SKM-1 treated with dmso at 0.1 percent for 144 hours (cell line): ENCODE data around the gene ATP8A2.

Experiments
- DNase-seq: peaks from one replicate; lab custom pipeline; 2025; ENCODE audit not compliant: unreplicated experiment; lab: John Stamatoyannopoulos, UW

ATP8A2 gene

DNA sequence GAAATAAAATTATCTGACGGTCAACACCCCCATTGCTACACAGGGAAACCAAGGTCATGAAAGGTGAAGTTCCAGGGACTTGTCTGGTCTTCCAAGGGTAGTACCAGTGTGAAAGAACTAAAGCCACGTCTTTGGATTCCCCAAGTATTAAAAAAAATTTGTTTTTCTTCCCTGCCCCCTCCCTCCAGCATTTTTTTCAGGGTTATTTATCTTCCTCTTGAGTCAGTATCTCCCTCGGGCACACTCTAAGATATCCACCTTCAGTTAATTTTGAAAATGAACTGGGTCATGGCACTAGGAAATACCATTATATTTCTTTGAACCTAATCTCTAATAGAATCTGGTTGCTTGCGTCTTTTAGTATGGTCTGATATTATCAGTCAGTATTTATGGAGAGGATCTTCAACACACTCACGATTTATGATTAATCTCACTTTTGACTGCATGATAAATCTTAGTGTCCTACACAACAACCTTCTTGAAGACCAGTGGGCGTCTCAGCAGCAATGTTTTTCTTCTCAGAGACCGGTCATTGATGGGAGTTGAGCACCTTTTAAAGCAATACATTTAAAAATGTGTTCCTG, 9.1 kb downstream of the ATP8A2 start:
- no peak for DNase-seq

DNA sequence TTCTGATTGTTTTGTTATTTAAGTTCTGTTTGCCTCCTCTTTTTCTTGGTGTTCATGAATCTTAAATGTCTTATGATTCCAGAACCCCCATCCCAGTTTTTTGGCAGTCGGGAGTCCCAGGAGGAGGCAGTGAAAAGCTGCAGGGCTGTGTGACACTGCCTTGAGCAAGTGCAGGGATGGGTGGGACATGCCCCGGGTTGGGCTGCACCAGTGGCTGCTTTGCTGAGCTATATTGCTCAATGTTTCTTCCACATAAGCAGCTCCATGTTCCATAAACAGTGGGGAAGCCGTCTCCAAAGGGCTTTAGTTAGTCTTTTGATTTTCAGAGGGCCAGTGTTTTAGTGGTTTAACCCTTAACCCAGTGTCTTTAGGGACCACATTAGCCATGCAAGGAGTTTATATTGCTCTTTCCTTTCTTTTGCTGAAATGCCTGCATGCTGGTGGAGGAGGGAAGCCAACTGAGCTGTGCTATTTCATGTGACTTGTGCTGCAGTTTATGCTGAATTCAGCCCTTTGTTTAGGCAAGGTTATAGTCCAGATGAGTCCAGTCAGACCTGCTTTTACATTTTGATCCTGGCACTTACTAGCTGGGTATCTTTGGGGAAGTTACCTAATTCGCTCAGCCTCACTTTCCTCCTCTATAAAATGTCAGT, 13.1 kb downstream of the ATP8A2 start:
- no peak for DNase-seq

DNA sequence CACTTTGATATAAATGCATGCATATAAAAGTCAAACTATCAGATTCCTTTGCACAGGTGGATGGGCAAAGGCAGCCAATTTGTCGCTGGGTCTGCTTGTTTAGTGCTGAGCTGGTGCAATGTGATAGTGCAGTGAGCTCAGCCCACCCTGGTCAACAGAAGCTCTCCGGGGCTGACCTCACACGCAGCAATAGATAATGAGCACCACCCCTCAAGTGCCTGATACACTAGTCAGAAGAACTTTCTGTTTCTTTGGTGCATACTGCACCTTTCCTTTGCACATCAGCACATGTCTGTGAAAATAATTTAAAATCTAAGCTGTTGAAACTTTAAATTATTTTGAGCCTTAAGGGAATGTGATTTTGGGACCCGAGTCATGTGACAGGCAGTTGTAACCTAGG, 20.2 kb downstream of the ATP8A2 start:
- DNase-seq = no peak

DNA sequence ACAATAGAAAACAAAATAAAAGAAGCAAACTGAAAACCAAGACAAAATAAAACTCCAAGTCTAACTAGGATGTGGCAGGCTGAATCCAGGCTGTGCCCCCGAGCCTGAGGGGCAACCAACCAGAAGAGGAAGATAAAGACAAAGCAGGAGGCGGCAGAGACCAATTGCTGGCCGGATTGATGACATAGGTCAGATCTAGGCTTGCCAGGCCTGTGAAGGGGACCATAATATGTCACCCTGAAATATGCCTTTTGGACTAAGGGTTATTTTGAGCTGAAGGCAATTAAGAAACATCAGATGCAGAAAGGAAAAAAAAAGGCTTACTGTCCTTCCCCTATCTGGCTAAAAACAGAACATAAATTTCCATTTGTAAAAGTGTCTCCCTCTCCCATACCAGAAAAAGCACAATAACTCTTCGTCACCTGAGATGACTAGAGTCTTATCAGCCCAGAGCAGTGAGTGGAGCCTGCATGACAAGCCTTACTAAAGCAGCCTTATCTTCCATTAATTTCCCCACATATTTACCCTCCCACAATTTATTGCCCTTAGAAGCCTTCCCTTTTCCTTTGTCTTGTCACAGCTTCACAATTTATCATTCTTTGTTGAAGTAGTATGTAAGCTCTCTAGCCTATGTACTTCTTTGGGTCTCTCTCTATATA, 22.8 kb downstream of the ATP8A2 start:
- DNase-seq = no peak

DNA sequence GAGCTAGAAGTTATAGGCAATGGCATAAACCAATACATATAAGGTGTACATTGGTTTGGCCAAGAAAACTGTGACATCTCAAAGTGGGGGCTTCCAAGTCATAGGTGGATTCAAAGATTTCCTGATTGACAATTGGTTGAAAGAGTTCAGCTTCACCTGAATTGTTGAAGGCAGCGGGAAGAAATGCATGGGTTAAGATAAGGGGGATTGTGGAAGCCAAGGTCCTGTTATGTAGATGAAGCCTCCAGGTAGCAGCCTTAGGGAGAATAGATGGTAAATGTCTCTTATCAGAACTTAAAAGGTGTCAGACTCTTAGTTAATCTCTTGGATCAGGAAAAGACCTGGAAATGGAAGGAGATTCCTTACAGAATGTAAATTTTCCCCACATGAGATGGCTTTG, 26.0 kb downstream of the ATP8A2 start:
- no peak for DNase-seq

DNA sequence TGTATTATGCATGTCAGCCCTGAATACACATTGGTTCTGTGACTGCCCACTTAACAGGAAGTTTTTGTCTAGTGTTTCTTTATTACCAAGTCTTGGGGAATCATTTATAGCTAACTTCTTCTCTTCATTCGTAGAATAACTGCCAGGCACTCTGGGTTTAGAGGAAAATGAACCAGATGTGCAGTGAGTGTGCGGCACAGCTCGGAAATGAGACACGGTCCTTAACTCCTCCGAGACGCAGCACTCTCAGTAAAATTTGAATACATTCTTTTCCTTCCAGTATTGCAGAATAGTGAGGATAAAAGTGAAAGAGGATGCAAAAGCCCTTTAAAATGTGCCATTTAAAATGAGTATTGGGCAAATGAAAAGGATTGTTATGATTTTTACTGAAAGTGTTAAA, 29.2 kb downstream of the ATP8A2 start:
- no peak for DNase-seq

DNA sequence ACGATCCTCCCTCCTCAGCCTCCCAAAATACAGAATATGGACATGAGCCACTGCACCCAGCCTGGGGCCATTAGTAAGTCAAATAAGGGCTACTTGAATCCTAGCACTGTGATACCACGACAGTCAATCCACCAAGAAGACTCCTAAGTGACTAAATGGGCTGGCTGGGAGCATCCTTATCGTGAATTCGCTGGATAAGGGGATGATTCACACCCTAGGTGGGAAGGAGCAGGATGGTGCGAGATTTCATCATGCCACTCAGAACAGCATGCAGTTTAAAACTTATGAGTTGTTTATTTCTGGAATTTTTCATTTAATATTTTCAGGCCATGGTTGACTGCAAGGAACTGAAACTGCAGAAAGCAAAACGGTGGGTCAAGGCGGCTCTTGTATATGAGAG, 30.2 kb downstream of the ATP8A2 start:
- DNase-seq = no peak

DNA sequence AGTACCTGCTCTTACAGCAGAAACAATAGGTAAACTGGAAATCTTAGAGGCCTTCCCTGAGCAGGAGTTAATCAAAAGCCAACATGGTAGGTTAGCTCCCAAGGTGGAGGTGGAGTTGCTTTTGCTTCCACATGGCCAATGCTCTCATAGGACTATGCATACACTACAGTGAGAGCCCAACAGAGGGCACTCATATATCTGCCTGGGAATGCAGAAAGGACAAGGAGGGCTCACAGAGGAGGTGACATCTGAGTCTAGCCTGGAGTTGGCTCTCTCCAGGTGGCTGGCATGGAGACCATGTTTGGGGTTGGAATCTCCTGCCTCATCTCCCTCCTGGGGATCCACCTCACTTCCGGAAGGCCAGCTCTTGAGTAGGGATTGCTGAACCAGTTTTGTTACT, 34.6 kb downstream of the ATP8A2 start:
- DNase-seq = peak; percentile 6

DNA sequence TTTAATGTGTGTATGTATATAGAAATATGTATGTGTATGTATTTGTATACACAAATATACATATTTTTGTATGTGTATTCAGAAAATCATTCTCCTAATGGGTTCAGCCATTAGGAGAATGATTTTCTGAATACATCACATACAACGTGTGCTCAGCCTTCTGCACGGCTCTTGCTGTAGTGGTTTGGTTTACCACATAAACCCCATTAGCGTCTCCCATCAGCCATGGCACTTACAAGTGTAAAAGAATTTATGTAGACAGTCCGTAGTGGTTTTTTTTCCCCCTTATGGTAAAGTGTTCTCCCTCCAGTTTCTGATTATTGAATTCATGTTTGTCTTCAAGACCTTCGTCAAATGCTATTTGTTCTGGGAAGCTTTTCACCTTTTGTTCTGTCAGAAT, 38.2 kb downstream of the ATP8A2 start:
- DNase-seq = no peak

DNA sequence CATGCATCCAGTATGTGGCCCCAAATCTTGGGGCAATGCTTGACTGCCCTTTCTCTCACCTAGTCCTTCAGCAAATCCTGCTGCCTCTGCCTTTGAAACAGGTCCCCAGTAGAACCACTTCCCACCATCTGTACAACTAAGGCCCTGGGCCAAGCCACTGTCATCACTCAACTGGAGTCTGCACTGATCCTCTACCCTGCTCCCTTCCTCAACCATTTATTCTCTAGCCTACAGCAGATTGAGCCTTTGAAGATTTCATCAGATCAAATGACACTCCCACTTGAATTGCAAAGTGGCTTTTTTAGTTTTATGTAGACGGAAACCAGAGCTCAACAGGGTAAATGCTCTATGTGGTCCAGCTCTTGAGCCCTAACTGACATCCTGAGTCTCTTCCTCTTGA, 43.5 kb downstream of the ATP8A2 start:
- no peak for DNase-seq

DNA sequence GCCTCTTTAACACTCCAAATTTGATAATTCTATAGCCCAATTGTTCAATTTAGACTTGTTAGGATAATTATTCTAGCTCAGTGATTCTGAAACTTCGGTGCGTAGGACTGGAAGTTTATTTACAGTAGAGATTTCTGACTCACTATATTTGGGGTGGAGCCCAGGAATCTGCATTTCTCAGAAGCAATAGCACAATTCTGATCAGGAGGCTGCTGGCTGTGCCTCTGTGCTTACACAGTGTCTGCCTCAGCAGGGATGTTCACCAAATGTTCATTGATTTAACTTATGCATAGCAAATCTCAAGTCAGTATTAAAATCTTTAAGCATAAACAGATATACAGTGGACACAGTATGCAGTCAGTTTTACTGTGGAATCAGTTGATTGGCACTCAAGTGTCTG, 45.8 kb downstream of the ATP8A2 start:
- DNase-seq = no peak

DNA sequence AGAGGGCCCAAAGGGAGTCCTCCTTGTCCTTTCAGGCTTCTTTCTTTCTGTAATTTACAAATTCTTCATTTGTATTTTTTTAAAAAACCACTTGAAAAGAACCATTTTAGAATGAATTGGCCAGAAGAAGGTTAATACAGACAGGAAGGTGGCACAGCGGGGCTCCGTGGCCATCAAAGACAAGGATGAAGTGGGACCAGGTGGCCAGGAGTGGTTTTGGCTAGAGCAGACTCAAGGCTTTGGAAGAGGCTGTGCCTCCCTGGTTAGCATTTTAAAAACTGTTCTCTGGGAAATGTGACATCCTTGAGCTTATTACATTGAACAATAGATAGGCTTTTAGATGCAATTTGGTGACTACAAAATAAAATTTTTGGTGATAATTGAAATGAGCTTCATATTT, 48.4 kb downstream of the ATP8A2 start:
- DNase-seq = no peak

DNA sequence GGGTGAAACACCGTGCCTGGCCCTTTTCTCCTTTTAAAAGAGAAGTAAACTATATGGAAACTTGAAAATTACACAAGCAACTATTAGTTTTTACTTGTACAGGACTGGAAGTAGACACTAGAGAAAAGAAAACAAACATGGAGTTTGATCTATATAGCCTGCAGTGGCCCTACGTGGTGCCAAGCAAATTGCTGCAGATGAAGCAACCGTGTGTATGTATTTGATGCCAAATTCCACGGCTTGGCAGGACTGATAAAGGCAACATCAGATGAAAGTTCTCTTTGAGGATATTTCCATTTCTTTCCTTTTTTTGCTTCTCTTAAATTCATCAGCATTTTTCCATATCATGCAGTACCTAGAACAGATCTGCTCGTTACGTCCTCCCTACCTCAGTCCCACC, 49.8 kb downstream of the ATP8A2 start:
- DNase-seq = no peak

DNA sequence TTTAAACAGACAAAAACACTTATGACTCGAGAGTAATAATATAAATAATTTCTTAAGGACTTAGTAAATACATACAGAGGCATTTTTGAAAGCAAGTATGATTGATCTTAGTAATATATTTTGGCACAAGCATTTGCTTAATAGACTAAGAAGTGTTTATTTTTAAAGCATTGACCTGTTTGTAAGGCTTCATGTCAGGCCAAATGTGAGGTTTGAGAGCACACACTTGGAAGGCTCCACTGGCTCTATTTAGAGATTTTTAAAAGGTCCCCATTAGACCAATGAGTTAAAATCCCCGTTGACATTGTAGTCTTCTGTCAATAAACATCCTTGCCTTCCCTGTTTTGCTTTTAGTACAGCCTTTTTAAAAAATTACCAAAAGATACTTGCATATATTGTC, 50.4 kb downstream of the ATP8A2 start:
- no peak for DNase-seq

DNA sequence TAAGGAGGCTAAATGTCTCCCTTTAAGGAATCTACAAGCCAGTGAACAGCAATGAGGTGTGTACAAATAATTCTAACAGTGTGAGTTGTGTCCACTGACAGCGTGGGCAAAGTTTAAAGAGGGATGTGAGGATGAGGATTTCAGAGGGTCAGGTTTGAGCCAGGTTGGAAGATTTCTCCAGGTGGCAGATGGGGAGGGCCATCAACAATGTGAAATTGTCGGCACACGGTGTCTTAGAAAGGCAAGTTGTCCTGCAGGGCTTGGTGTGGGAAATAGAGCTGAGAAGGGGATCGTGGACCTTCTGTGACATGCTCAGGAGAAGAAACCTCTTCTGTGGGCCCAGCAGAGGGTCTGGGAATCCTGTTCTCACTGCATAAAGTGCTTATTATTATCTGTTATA, 52.1 kb downstream of the ATP8A2 start:
- no peak for DNase-seq

DNA sequence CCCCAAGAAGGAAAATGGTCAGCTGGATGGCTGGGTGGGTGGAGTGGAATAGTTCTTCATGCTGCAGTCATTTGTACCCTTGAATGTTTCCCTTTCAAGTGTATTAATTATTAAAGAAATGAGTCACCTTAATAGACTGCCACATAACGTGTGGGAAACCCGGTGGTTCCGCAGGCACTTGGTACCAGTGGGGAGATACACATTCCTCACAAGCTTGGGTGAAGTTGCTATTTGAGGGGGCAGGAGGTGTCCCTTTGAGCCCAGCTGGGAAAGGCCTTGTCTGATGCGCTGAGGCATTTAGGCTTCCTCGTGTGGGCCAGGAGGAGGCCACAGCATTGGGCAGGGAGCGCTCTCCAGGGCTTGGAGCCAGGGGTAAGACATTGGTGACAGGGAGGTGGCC, 57.7 kb downstream of the ATP8A2 start:
- DNase-seq = no peak

DNA sequence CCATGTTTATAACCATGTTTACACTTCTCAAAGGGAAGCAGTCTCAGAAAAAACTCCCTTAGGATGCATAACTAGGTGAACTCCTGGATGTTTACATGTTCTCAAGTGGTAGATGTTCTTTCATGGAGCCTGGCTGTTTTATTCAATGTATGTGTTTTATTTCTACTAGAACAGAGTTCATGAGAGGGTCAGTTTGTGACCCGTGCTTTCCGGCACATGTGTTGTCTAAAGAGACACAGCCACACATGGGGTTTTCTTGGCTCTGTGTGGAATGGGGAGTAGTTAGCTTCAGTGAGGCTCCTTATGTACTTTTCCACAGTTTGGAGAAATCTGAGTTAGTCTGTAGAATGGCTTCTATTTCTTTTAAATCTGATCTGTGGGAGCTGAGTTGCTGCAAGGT, 60.9 kb downstream of the ATP8A2 start:
- no peak for DNase-seq

DNA sequence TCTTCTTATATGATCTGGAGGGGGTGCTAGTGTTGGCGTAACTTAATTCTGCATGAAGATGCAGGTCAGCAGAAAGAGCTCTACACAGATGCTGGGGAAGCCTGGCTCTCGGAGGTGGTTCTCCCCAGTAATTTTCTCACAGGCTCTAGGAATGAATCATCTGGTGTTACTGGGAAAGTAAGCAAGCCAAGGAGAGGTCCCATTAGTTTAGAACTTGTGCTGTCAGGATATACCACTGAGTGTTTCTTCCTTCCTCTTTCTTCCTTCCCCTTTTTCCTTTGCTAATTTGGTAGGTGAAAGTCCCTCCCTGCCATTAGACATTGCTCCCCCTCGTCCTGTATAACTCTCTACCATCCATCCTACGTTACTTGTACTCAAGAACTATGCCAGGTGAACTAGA, 68.3 kb downstream of the ATP8A2 start:
- DNase-seq = peak; percentile 88

DNA sequence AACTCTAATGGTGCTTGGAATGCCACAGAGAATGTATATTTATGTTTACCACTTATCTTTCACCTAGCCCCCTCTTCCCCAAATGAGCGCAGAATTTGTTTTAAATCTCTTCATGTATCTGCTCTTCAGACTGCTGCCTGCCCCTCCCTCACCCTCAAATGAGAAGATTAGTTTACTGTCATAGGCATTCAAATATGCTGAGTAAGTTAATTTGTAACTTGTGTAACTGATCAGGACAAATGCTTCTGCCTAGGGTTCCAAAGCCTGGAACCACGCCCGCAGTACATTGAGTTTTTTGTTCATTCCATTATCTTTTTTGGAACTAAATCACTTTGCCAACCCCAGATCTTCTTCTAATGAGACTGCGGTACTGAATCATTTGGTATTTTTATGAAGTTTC, 74.5 kb downstream of the ATP8A2 start:
- DNase-seq = no peak

DNA sequence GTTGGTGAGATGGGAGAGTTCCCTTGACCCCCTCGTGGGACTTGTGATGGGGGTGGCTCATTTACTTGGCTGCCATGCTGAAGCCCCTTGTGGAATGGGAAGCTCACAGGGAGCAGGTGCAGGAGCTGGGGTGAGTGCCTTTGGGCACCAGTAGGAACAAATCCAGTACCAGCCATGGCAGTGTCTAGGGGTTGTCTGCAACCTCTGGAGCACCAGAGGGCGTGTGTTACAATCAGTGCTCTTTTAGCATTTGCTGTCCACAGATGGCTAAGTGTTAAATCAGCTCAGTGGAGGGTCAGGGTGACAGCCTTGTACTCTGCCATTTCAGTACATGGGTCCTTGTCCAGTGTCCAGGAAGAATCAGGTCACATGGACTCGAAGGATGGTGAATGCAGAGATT, 75.6 kb downstream of the ATP8A2 start:
- no peak for DNase-seq

DNA sequence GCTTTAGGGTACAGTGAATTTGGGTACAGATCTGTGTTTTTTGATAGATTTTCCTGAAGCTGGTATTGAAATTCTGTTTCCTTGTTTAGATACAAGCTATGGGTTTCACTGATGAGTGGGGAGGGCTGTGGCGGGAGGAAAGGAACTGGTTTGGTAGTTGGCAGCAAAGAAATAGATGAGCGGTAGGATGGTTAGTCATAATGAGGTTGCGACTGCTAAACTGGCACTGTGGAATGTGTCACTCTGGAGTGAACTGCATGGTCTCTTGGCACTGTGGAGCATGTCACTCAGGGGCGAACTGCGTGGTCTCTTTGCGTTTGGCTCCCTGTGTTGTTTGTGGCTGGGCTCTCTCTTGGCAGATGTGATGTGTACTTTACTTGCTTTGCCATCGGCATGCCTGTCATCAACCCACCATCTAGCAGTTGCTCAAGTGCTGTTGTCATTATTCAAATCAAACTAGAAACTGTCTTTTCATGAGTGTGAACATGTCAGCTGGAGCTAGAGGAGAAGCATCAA, 82.1 kb downstream of the ATP8A2 start:
- DNase-seq = no peak

DNA sequence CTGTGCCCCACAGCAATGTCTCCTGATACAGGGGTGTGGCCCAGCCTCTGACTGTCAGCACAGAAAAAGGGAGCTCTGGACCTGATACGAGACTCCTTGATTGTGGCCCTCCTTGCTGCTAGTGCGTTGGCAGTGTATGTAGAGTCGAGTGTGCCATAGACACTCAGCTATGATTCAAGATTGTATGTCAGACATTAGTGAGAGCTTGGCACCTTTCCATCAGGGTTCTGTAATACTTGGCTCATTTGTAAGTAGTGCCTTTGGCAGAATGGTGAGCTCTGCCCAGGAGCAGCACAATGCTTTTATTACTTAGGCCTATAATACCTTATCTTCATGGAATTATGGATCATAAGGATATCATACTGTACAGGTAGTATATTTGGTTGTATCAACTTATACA, 83.4 kb downstream of the ATP8A2 start:
- DNase-seq = no peak

DNA sequence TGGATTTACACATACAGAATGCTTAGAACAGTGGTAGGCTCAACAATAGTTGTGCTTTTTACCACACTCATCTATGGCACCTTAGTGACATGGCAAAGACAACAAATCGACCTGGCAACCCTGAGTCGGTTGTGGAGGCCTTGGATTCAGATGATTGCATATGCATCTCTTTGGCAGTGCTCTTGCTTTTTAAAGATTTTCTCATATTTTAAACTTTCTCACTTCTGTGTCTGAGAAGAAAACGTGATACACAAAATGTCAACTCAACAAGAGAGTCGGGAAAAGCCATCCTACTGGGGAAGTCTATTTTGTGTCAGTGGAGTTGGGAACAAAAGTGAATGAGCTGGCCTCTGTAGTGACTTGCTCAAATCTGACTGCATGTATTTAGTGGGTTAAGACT, 85.8 kb downstream of the ATP8A2 start:
- no peak for DNase-seq
